KMS-11 (cell line): ENCODE measurements around the gene LRTM1.

ENCODE experiments used
- H2AFZ ChIP-seq: fragments of 200-600 bp; sonication (generic); 2 replicates; pipeline ENCODE4 v1.6.1; 2016; ENCODE audit warnings: antibody characterized with exemption, mixed run types, low read depth
- H3K27ac ChIP-seq: fragments of 200-600 bp; sonication (generic); 2 replicates; pipeline ENCODE4 v1.6.1; 2016; ENCODE audit warnings: mild to moderate bottlenecking, mixed run types
- H3K27me3 ChIP-seq: fragments of 200-600 bp; sonication (generic); 2 replicates; pipeline ENCODE4 v1.6.1; 2017; ENCODE audit warnings: mild to moderate bottlenecking, low read depth, mixed run types, moderate library complexity; ENCODE audit not compliant: insufficient read depth
- H3K36me3 ChIP-seq: fragments of 200-600 bp; sonication (generic); 2 replicates; pipeline ENCODE4 v1.6.1; 2017; ENCODE audit warnings: mild to moderate bottlenecking, mixed run types; ENCODE audit not compliant: insufficient read depth
- H3K4me1 ChIP-seq: fragments of 200-600 bp; sonication (generic); 2 replicates; pipeline ENCODE4 v1.6.1; 2016; ENCODE audit warnings: mild to moderate bottlenecking, low read depth, mixed run types; ENCODE audit not compliant: poor library complexity, severe bottlenecking
- H3K4me2 ChIP-seq: fragments of 200-600 bp; sonication (generic); 2 replicates; pipeline ENCODE4 v1.7.0; 2016; ENCODE audit warnings: mild to moderate bottlenecking, mixed run types
- H3K4me3 ChIP-seq: fragments of 200-600 bp; sonication (generic); IDR thresholded peaks from 2 replicates; pipeline ENCODE4 v1.6.1; 2017; ENCODE audit warnings: low read depth, low read length, mixed read lengths; ENCODE audit not compliant: insufficient read depth
- H3K79me2 ChIP-seq: fragments of 200-600 bp; sonication (generic); 2 replicates; pipeline ENCODE4 v1.6.1; 2016; ENCODE audit warnings: low read depth, mixed run types; ENCODE audit not compliant: insufficient read depth
- H3K9ac ChIP-seq: fragments of 200-600 bp; sonication (generic); 2 replicates; pipeline ENCODE4 v1.6.1; 2016; ENCODE audit warnings: mild to moderate bottlenecking, mixed run types
- H4K20me1 ChIP-seq: fragments of 200-600 bp; sonication (generic); 2 replicates; pipeline ENCODE4 v1.6.1; 2016; ENCODE audit warnings: mild to moderate bottlenecking, mixed run types; ENCODE audit not compliant: insufficient read depth
- CTCF ChIP-seq: fragments of 200-600 bp; sonication (generic); conservative IDR thresholded peaks from 2 replicates; pipeline ENCODE4 v1.6.1; 2017; ENCODE audit warnings: low read depth, mild to moderate bottlenecking, antibody characterized with exemption, low read length, moderate library complexity, mixed read lengths

Gene LRTM1

GRCh38 chr3:54954022-54954421, 26.2 kb upstream of the LRTM1 start:
- no peaks in the 10 kb centered on the region for H3K79me2 ChIP-seq
- H3K4me1 ChIP-seq = no peaks in the 10 kb centered on the region
- H3K27ac ChIP-seq = no peak overlapping the region
- no peaks in the 10 kb centered on the region for H3K27me3 ChIP-seq
- H3K36me3 ChIP-seq = no peaks in the 10 kb centered on the region
- H3K9ac ChIP-seq = no peak overlapping the region
- no peak overlapping the region for H3K4me3 ChIP-seq
- no peaks in the 10 kb centered on the region for H4K20me1 ChIP-seq
- TF ChIP-seq CTCF = no peak
- H2AFZ ChIP-seq = no peak overlapping the region
- H3K4me2 ChIP-seq = no peak overlapping the region

GRCh38 chr3:54951405-54951804, 23.5 kb upstream of the LRTM1 start:
- no peak overlapping the region for H3K9ac ChIP-seq
- H3K27ac ChIP-seq = no peak overlapping the region
- no peaks in the 10 kb centered on the region for H3K36me3 ChIP-seq
- no peak overlapping the region for H2AFZ ChIP-seq
- TF ChIP-seq CTCF = no peak
- H3K4me2 ChIP-seq = no peak overlapping the region
- H3K4me3 ChIP-seq = no peak overlapping the region
- H3K4me1 ChIP-seq = no peaks in the 10 kb centered on the region
- no peaks in the 10 kb centered on the region for H3K27me3 ChIP-seq
- H4K20me1 ChIP-seq = no peaks in the 10 kb centered on the region
- no peaks in the 10 kb centered on the region for H3K79me2 ChIP-seq

- Histone ChIP-seq H3K27me3 (no peaks in the 10 kb centered on the region), H3K36me3 (no peaks in the 10 kb centered on the region), H3K4me1 (no peaks in the 10 kb centered on the region), H3K79me2 (no peaks in the 10 kb centered on the region), H2AFZ (no peak overlapping the region), H4K20me1 (no peaks in the 10 kb centered on the region), H3K4me2 (no peak overlapping the region), H3K4me3 (no peak overlapping the region), H3K9ac (no peak overlapping the region), H3K27ac (no peak overlapping the region)
- TF ChIP-seq CTCF = no peak
Measured at GRCh38 chr3:54950391-54951003, 22.6 kb upstream of the LRTM1 start.

- Histone ChIP-seq H2AFZ (no peak overlapping the region), H3K9ac (no peak overlapping the region), H3K4me2 (no peak overlapping the region), H3K79me2 (no peaks in the 10 kb centered on the region), H3K27me3 (no peaks in the 10 kb centered on the region), H3K36me3 (no peaks in the 10 kb centered on the region), H4K20me1 (no peaks in the 10 kb centered on the region), H3K27ac (no peak overlapping the region), H3K4me1 (no peaks in the 10 kb centered on the region), H3K4me3 (no peak overlapping the region)
- TF ChIP-seq CTCF = no peak
Measured at GRCh38 chr3:54949491-54950044, 21.7 kb upstream of the LRTM1 start.
